ENCODE measurements around the gene NEUROD6.

- TF ChIP-seq, protein P1, sequence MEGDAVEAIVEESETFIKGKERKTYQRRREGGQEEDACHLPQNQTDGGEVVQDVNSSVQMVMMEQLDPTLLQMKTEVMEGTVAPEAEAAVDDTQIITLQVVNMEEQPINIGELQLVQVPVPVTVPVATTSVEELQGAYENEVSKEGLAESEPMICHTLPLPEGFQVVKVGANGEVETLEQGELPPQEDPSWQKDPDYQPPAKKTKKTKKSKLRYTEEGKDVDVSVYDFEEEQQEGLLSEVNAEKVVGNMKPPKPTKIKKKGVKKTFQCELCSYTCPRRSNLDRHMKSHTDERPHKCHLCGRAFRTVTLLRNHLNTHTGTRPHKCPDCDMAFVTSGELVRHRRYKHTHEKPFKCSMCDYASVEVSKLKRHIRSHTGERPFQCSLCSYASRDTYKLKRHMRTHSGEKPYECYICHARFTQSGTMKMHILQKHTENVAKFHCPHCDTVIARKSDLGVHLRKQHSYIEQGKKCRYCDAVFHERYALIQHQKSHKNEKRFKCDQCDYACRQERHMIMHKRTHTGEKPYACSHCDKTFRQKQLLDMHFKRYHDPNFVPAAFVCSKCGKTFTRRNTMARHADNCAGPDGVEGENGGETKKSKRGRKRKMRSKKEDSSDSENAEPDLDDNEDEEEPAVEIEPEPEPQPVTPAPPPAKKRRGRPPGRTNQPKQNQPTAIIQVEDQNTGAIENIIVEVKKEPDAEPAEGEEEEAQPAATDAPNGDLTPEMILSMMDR (IDR thresholded peaks at IDR 0.05) = no peak
- TF ChIP-seq POLR2AphosphoS5 (IDR thresholded peaks at IDR 0.05) (no peak), EP300 (IDR thresholded peaks at IDR 0.05; ENCODE audit: low read depth) (no peak), POLR2A (IDR thresholded peaks at IDR 0.05) (no peak)
Measured at GRCh38 chr7:31326416-31326815, 14.1 kb downstream of the NEUROD6 start.

Data from transverse colon (tissue), 4 donors.